ENCODE results near the gene SLC48A1.

DNA sequence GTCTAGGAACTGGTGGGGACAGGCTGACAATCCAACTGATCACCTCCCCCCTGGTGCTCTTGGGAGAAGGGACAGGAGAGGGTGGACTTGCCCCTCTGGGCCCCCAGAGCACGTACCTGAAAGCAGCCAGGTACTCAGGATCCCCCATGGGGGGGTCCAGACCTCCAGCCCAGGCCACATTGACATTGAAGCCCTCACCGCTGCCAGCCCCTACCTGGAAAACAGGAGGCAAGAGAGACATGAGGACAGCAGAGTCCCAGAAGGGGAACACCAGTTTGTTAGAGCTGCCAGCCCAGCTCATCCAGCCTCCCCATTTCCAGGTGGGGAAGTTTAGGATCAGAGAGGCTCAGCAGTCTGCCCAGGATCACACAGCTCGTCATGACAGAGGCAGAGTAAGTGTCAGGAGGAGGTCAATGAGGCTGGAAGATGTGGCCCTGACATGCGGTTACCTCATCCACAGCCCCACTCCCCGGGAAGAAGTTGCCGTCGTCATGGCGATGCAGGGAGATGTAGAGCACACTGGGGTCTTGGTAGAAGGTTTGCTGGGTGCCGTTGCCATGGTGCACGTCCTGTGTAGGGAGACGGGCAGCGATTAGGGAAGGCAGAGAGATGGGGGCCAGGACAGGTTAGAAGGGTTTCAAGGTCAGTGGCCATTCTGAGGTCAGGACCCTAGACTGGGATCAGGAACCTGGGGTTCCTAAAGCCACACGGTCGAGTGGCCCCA lies 14.7 kb downstream of the SLC48A1 start:
- TF ChIP-seq EZH2 (IDR thresholded peaks at IDR 0.05; ENCODE audit: low read length, missing control alignments) = no peak
- TF ChIP-seq, protein P1, sequence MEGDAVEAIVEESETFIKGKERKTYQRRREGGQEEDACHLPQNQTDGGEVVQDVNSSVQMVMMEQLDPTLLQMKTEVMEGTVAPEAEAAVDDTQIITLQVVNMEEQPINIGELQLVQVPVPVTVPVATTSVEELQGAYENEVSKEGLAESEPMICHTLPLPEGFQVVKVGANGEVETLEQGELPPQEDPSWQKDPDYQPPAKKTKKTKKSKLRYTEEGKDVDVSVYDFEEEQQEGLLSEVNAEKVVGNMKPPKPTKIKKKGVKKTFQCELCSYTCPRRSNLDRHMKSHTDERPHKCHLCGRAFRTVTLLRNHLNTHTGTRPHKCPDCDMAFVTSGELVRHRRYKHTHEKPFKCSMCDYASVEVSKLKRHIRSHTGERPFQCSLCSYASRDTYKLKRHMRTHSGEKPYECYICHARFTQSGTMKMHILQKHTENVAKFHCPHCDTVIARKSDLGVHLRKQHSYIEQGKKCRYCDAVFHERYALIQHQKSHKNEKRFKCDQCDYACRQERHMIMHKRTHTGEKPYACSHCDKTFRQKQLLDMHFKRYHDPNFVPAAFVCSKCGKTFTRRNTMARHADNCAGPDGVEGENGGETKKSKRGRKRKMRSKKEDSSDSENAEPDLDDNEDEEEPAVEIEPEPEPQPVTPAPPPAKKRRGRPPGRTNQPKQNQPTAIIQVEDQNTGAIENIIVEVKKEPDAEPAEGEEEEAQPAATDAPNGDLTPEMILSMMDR (conservative IDR thresholded peaks at IDR 0.05 in 1 of 2, IDR thresholded peaks at IDR 0.05 in 1 of 2; ENCODE audit: low read depth in 1 of 2, low read length in 2 of 2) = no peak
